DND-41 (cell line): ENCODE results near the gene RASD1.

Experiments used
- ATAC-seq: fragments of 200-7000 bp; cut with Tn5 transposase; 3 replicates; pipeline ENCODE4 v1.9.1; 2021; ENCODE audit warnings: low read depth; ENCODE audit not compliant: insufficient read depth
- DNase-seq: peaks from one replicate; pipeline ENCODE4 v3.0.0-alpha.2; 2020
- H2AFZ ChIP-seq: 2 replicates; pipeline ENCODE4 v1.6.0; 2012; ENCODE audit warnings: low read depth, low read length
- H3K27ac ChIP-seq: 2 replicates; pipeline ENCODE4 v1.5.1; 2012; ENCODE audit warnings: low read length, inconsistent platforms
- H3K27me3 ChIP-seq: fragments of 200-600 bp; sonication (generic); 2 replicates; pipeline ENCODE4 v1.6.0; 2012; ENCODE audit warnings: low read length, mild to moderate bottlenecking, inconsistent platforms; ENCODE audit not compliant: insufficient read depth, poor library complexity
- H3K36me3 ChIP-seq: 2 replicates; pipeline ENCODE4 v1.5.1; 2012; ENCODE audit warnings: low read length, inconsistent platforms; ENCODE audit not compliant: insufficient read depth
- H3K4me1 ChIP-seq: 2 replicates; pipeline ENCODE4 v1.5.1; 2012; ENCODE audit warnings: mild to moderate bottlenecking, low read length; ENCODE audit not compliant: insufficient read depth
- H3K4me2 ChIP-seq: 2 replicates; pipeline ENCODE4 v1.6.0; 2012; ENCODE audit warnings: mild to moderate bottlenecking, moderate library complexity, low read length, inconsistent platforms; ENCODE audit not compliant: insufficient read depth
- H3K4me3 ChIP-seq, 2 experiments: fragments of 200-600 bp in 1 of 2; shearing (Covaris generic) in 1 of 2; 2 replicates each; pipeline ENCODE4 v1.5.1; 2012 to 2016; ENCODE audit warnings: inconsistent platforms in 2 of 2, low read length in 2 of 2, mild to moderate bottlenecking in 2 of 2, low read depth in 1 of 2, moderate library complexity in 1 of 2
- H3K79me2 ChIP-seq: 2 replicates; pipeline ENCODE4 v1.6.0; 2012; ENCODE audit warnings: low read length, inconsistent platforms; ENCODE audit not compliant: insufficient read depth
- H3K9ac ChIP-seq: 2 replicates; pipeline ENCODE4 v1.6.0; 2012; ENCODE audit warnings: low read depth, mild to moderate bottlenecking, inconsistent platforms, low read length, moderate library complexity
- H3K9me3 ChIP-seq: 2 replicates; pipeline ENCODE4 v1.5.1; 2012; ENCODE audit warnings: low read length, moderate library complexity, mild to moderate bottlenecking, inconsistent platforms; ENCODE audit not compliant: insufficient read depth, severe bottlenecking
- H4K20me1 ChIP-seq: 2 replicates; pipeline ENCODE4 v1.6.0; 2012; ENCODE audit warnings: low read length; ENCODE audit not compliant: insufficient read depth
- CTCF ChIP-seq: IDR thresholded peaks from 2 replicates; pipeline ENCODE4 v1.5.1; 2012; ENCODE audit warnings: borderline replicate concordance, low read length, moderate library complexity, mild to moderate bottlenecking; ENCODE audit not compliant: poor library complexity, severe bottlenecking; ENCODE audit errors: extremely low read depth
- EZH2 ChIP-seq: IDR thresholded peaks from 3 replicates; pipeline ENCODE4 v1.6.1; 2012; ENCODE audit warnings: borderline replicate concordance, low read depth, mild to moderate bottlenecking, moderate library complexity, low read length, inconsistent platforms; ENCODE audit not compliant: severe bottlenecking

The RASD1 gene

GRCh38 chr17:17445925-17446665 lies 50.1 kb downstream of the RASD1 start:
- Histone ChIP-seq H4K20me1 (no peaks in the 10 kb centered on the region), H3K4me1 (no peaks in the 10 kb centered on the region; the same call in 1 of the 2 replicates), H3K79me2 (no peaks in the 10 kb centered on the region), H3K9ac (no peak overlapping the region), H3K4me2 (no peak overlapping the region), H3K4me3 (no peak overlapping the region), H3K27ac (no peak overlapping the region), H3K36me3 (no peaks in the 10 kb centered on the region), H2AFZ (no peak overlapping the region), H3K27me3 (no peaks in the 10 kb centered on the region), H3K9me3 (no peaks in the 10 kb centered on the region)
- ATAC-seq (no peak), DNase-seq (no peak)
- no peak for TF ChIP-seq CTCF
- TF ChIP-seq EZH2: no peak

- H3K4me2 ChIP-seq: no peak overlapping the region
- no peaks in the 10 kb centered on the region for H3K9me3 ChIP-seq
- H3K36me3 ChIP-seq: no peaks in the 10 kb centered on the region
- no peak overlapping the region for H3K4me3 ChIP-seq
- H3K9ac ChIP-seq: no peak overlapping the region
- no peaks in the 10 kb centered on the region; the same call in 1 of the 2 replicates for H3K4me1 ChIP-seq
- no peak overlapping the region for H3K27ac ChIP-seq
- no peak for ATAC-seq
- no peaks in the 10 kb centered on the region for H3K79me2 ChIP-seq
- no peak overlapping the region for H2AFZ ChIP-seq
- no peaks in the 10 kb centered on the region for H3K27me3 ChIP-seq
- H4K20me1 ChIP-seq: no peaks in the 10 kb centered on the region
- no peak for DNase-seq
- TF ChIP-seq CTCF: no peak
- TF ChIP-seq EZH2: no peak
Observed at GRCh38 chr17:17445296-17445924, 50.8 kb downstream of the RASD1 start.
